ENCODE data around the gene PACS2.
A peak's percentile ranks its signal among the peaks of the same experiment; 100 is the strongest.

The PACS2 gene

DNA sequence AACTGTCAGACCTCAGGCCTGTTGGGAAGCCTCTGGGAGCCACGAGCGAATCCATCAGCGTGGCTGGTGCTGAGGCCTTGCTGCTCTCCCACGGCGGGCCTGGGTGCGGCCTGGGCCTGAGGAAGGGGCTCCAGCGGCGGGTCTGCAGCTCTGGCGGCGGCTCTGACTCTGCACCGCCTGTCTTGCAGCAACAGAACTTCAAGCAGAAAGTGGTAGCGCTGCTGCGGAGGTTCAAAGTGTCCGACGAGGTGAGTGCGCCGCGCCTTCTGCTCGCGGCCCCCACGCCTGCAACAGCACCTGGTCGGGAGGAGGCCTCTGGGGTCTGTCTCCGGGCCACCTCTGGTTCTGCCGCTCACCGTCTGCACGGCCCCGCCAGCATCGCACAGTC, 55.1 kb downstream of the PACS2 start:
- DNase-seq (ENCODE audit: low spot score): no peak

DNA sequence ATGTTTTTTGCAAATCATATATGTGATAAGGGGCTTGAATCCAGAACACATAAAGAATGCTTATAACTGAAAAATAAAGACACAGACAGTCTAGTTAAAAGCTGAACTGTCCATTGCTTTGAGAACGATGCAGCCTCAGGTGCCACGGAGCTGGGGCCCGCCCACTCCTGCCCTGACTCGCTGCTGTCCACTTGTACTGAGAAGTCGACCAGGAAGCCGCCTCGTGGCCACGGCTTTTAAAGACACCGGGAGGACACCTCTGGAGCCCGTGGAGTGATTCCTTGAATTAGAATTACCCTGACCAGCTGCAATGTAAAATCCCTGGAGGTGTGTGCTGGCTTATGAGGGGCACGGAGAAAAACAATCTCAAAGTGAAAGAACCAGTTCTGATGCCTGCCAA, 59.8 kb downstream of the PACS2 start:
- no peak for DNase-seq (ENCODE audit: low spot score)

DNA sequence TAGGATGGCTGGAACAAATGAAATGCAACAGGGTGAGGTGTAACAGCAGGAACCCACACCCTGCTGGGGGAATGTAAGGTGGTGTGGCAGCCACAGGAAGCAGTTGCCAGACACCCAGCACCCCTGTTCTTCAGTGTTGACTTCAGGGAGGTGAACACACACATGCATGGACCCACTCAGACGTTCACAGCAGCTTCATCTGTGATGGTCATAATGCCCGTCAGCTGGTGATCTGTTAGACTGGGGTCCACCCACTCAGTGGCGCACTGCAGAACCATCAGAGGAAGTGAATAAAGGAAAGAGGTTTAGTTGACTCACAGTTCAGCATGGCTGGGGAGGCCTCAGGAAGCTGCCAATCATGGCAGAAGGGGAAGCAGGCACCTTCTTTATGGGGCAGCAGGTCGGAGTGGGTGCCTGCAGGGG, 61.1 kb downstream of the PACS2 start:
- DNase-seq (ENCODE audit: low spot score): no peak

DNA sequence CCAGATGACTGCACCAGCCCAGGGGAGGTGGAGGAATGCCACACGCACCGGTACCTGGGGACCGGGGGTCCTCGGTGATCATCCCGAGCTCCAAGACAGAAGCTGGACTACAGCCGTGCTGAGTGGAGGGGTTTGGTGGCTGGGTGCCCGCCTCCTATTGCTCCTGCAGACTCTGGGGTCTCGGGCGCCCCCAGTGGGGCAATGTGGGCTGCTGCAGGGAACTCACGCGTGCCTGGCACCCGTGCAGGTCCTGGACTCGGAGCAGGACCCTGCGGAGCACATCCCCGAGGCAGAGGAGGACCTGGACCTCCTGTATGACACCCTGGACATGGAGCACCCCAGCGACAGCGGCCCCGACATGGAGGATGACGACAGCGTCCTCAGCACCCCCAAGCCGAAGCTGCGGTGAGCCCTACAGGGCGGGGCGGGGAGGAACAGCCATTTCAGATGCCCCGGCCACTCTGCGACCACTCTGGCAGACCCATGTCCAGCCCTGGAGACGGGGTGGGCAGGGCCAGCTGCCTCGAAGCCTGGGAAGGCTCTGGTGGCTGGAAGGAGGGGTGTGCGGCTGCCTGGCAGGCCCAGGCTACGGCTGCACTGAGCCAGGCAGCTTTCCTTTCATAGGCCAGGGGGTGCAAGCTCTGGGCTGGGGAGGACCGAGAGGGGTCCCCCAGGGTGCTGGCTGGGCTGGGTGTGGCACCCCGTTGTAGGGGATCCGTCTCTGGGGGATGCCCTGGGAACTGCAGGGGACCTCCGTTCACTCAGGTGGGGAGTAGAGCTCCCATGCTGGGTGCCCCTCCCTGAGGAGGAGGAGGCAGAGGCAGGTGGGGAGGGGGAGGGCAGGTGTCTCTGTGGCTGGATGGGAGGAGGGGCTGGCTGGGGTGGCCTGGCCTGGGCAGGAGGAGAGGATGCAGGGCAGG, 62.2 kb downstream of the PACS2 start:
- DNase-seq (ENCODE audit: low spot score): peak; percentile 76

DNA sequence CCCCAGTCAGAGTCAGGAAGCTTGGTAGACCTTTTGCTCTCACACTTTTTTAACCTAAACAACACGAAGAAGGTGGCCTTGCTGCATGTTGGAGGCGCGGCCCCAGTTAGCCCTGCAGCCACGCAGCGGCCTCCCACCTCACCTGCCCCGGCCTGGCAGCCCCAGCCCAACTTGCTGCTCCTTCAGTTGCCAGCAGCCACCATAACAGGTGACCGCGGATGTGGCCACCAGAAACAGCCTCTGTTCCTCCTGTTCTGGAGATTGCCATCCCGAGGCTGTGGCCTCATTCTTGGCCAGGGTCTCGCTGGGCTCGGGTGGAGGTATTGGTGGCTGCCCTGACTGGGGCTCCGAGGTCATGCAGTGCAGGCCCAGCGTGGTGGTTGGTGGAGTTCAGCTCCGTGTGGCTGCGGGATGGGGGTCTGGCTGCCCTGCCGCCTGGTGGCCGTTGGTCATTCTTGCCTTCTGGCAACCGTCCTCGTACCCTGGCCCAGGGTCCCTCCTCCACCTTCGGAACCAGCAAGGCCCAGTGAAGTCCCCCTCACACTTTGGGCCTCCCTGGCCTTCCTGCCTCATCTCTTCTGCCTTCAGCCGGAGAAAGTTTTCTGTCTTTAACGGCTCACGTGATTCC, 63.1 kb downstream of the PACS2 start:
- DNase-seq (ENCODE audit: low spot score): peak; percentile 71

DNA sequence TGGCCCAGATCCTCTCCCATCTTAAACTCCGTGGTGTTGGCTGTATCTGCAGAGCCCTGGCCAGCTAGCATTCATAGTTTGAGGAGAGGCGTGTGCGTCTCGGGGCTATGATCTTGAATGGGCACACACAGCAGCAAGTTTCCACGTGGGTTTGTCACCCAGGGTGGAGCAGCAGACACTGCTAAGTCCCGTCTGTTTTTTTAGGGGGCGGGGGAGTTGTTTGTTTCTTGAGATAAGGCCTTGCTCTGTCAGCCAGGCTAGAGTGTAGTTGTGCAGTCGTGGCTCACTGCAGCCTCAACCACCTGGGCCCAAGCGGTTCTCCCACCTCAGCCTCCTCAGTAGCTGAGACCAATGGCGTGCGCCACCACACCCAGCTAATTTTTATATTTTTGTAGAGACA, 63.7 kb downstream of the PACS2 start:
- no peak for DNase-seq (ENCODE audit: low spot score)

DNA sequence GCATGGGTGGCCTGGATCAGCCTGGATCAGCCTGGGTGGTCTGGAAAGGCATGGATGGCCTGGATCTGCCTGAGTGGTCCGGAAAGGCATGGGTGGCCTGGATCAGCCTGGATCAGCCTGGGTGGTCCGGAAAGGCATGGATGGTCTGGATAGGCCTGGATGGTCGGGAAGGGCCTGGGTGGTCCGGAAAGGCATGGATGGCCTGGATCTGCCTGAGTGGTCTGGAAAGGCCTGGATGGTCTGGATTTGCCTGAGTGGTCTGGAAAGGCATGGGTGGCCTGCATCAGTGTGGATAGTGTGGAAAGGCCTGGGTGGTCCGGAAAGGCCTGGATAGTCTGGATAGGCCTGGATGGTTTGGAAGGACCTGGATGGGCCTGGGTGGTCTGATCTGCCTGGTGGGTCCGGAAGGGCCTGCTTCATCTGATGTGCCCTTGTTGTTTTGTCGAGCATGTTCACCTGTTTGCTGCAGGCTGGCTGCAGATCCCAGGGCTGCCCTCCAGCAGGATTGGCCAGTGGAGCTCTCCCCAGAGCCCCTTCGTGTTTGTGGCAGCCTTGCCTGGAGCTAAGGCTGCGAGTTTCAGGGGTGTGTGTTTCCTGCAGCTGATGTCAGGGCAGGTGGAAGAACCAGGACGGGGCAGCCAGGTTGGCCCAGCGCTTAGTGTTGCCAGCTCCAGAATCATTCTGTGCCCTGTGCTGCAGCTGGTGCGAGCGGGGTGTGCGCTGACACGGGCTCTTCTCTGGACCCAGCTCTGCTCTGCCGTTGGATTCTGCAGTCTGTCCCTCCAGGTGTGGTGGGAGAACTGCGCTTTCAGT, 64.5 kb downstream of the PACS2 start:
- no peak for DNase-seq (ENCODE audit: low spot score)

DNA sequence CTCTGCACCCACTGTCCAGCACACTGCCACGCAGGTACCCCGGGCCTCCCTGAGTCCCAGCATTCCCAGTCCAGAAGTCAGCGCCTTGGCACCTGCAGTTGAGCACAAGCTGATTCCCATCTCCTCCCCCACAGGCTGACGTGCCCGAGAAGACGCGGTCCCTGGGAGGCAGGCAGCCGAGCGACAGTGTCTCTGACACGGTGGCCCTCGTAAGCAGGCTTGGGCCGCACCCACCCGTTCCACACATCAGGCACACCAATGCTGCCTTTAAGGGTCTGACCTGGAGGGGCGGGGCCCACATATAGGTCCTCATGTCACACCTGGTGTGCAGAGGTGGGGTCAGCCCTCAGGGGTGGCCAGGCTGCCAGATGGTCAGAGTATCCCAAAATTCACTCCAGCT, 65.4 kb downstream of the PACS2 start:
- no peak for DNase-seq (ENCODE audit: low spot score)

DNA sequence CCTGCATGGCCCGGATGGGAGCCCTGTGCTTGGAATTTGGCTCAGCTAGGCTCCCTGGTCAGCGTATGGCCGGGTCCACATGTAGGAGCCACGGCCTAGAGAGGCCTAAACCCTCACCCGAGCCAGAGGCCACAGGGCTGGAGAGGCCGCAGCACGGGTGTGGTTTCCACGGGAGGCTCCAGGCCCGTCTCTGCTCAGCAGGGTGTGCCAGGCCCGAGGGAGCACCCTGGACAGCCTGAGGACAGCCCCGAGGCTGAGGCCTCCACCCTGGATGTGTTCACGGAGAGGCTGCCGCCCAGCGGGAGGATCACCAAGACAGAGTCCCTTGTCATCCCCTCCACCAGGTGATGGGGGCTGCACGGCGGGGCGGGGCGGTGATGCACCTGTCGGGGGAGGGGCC, 66.2 kb downstream of the PACS2 start:
- DNase-seq (ENCODE audit: low spot score): no peak

DNA sequence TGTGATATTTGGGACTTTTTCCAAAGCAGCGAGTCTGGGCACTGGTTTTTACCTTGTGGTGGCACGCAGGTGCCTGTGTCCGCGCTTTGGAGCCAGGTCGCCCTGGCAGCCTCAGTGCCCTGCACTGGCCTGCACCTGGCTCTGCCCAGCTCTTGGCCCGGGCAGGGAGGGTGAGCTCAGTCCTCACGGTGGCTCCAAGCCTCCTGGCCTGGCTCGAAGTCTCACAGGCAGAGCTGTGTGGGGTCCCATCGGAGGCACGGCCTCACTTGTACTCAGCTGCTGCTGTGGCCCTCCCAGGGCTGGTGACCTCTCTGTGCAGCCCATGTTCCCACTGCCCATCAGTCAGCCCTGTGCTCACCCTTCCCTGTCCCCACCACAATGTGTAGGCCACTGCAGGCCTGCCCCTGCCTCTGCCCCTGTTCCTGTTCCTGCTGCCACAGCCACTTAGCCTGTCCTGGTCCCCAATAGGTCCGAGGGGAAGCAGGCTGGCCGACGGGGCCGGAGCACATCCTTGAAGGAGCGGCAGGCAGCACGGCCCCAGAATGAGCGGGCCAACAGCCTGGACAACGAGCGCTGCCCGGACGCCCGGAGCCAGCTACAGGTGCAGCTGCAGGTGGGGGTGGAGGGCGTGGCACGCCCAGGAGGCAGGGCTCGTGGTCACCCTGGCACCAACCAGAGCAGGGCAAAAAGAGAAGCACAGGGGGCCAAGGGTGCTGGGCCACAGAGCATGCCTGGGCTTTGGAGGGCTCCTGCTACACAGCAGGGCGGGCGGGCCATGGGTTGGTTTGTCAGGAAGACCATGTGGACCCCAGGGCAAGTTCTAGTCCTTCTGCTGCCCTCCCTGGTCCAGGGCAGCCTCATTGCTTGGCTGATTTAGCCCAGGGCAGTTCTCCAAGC, 67.1 kb downstream of the PACS2 start:
- no peak for DNase-seq (ENCODE audit: low spot score)

DNA sequence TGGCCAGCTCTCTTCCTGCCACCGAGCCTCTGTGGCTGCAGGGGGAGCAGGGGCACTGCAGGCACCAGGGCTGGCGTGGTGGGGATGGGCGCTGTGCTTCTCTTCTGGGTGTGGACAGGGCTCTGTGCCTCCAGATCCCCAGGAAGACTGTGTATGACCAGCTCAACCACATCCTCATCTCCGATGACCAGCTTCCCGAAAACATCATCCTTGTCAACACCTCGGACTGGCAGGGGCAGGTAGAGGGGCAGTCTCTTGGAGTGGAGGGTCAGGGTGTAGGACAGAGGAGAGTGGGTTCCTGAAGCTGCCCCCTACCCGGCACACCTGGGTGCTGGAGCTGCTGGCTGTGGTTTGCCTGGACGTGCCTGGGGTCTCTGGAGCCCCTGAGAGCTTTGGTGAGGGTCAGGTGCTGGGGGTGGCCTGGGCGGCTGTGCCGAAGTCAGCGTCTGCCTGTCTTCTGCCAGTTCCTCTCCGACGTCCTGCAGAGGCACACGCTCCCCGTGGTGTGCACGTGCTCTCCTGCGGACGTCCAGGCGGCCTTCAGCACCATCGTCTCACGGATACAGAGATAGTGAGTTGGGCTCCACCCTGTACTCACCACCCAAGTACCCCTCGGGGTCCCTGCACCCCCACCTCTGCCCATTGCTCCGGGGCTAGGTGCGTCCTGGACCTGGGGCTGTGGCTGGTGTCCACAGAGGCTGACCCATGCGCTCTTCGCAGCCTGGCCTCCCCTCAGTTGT, 68.0 kb downstream of the PACS2 start:
- DNase-seq (ENCODE audit: low spot score): no peak

DNA sequence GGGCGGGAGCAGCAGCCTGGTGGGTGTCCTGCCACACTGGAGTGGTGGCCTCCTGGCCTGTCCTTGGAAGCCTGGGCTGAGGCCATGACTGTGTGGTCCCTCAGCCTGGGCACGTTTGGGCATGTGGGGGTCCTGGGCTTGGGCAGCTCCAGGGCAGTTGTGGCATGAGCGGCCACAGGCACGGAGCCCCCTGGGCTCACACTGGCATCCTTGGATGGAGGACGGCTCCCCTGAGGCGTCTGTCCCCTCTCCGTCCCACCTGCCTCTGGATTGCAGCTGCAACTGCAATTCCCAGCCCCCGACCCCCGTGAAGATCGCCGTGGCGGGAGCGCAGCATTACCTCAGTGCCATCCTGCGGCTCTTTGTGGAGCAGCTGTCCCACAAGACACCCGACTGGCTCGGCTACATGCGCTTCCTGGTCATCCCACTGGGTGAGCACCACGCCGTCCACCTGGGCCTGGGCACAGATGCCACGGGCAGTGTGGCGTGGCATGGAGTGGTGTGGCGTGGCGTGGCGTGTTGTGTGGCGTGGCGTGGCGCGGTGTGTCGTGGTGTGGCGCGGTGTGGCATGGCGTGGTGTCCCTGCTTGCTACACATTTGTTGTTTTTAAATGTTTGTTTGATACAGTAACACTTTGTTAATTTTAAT, 68.7 kb downstream of the PACS2 start:
- DNase-seq (ENCODE audit: low spot score): no peak

DNA sequence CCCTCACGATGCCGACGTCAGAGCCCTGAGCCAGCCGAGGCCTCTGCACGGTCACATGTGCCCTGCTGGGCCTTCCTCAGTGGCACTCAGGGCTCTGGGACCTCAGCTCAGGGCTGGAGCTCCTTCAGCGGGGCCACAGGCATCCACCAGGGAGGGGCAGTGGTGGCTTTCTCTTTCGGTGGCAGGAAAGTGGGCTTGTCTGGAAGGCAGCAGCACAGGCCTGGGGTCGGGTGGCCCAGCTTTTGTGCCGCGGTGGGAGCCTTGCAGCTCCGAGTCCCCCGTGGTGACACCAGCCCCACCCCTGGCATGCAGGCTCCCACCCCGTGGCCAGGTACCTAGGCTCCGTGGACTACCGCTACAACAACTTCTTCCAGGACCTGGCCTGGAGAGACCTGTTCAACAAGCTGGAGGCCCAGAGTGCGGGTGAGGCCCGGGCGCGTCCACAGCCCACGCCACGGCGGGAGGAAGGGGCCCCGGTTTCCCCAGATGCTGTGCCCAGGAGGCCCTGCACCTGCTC, 69.6 kb downstream of the PACS2 start:
- no peak for DNase-seq (ENCODE audit: low spot score)

DNA sequence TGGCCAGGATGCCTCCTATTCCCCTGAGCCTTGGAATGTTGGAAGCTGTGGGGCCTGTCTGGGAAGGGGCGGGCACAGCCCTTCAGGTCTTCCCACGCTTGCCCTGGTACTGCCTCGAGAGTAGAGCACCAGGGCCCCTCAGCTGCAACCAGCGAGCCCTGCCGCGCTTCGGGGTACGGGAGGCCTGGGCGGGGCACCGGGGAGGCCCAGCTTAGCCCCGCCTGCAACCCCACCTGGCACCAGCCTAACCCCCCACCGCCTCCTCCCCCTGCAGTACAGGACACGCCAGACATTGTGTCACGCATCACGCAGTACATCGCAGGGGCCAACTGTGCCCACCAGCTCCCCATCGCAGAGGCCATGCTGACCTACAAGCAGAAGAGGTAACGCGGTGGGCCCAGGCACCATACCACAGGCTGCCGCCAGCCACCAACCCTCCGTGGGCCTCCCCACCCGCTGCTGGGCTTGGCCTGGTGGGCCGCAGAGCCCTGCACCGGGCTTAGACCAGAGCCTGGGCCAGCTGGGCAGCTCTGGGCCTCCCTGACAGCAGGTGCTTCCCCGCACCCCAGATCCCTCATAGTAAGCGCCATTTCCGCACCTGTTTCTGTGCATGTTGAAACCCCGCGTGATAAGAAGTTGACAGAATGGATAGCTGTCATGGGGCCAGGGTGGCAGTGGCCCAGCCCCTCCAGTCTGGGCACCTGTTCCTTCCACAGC, 70.2 kb downstream of the PACS2 start:
- DNase-seq (ENCODE audit: low spot score): no peak

DNA sequence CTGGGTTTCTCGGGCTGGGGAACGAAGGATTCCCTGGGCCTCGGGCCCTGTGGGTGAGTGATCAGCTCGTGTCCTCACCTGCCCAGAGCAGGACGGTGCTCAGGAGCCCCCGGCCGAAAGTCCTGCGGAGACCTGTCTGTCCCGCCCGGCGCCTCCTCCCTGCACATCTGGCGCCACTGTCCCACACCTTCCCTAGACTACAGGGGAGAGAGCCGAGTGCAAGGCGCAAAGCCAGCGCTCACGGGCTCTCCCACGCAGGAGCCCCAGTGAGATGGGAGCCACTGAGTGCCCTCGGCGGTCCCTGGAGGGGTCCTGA, 70.7 kb downstream of the PACS2 start:
- DNase-seq (ENCODE audit: low spot score): no peak

DNA sequence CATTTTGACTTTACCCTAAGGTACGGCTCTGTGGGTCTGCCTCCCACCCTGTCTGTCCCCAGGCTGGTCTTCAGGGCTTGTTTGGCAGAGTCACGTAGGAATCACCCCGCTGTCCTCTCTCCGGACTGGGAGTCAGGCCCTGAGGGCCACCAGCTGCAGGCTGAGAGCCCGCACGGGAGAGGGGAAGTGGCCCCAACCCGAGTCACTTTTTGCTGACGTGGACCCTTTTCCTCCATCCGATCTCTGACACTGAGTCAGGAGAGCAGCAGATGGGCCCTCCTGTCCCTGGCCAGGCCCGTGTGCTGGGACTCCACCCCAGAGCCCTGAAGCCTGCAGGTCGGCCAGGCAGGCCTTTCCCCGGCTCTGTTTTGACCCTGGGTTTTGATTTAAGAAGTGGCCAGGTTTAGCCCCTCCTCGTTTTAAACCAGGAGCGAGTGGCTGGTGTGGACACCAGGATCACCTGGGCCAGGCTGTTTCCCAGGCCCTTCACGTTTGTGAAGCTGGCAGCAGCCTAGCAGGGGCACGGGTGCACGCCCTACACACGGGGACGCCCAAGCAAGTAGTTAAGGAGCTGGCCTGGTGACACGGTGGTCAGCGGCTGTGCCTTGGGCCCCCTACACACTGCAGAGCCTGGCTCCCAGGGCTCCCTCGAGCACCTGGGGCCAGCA, 71.3 kb downstream of the PACS2 start:
- DNase-seq (ENCODE audit: low spot score): no peak

DNA sequence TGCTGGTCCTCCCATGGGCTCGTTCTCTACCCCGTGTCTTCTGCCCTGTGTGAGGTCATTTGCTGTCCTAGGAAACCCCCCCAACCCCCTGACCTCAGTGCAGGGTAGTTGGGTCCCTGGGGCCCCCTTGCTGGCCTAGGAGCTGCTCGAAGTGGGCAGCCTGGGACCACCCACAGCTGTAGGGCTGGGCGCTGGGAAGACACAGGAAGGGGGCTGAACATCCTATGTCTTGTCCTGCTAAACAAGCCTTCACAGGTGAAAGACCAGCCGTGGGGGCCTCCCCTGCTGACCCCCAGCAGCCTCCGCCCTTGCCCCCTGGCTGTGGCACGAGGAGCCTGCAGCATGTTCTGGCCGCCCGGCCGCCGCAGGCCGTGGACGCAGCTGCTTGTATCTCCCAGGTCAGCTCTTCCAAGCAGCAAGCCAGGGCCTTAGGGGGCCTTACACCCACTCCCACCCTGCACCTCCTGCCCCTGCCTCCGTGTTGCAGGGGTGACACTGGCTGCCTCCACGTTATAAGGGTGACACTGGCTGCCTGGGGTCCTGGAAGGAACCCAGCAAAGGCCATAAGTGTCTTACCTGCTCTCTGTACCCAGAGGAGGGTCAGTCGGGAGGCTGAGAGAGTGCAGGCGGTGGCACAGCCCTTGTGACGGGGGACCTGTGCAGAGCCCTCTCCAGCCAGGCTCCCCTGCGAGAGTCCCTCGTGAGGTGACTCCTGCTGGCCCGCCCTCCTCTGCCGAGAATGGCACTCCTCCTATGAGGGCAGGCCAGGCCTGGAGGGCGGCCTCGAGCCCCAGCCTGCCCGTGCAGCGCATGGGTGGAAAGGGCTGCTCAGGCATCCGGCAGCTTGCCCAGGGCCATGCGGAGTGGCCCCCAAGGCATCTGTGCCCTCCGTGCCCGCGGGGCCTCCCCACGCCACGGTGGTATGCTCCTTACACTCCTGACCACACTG, 72.3 kb downstream of the PACS2 start:
- no peak for DNase-seq (ENCODE audit: low spot score)

DNA sequence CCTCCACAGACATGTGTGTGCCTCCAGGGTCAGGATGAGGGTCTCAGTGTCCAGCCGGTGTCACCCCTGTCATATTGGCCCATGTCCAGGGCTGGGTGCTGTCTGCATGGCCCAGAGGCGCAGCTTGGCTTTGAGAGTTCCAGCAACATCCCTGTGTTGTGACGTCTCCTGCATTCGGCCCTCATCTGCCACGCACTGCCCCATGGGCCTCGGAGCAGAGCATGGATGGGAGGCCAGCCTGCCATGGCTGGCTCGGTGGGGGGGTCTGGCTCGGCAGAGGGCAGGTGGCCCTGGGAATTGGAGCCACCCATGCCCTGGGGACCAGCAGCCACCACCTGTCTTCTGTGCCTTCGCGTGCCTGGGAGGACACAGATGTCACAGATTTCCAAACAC, 73.0 kb downstream of the PACS2 start:
- no peak for DNase-seq (ENCODE audit: low spot score)

All from iPS-NIHi11 (cell line).